ENCODE measurements around the gene VPS16.

Gene VPS16

DNA sequence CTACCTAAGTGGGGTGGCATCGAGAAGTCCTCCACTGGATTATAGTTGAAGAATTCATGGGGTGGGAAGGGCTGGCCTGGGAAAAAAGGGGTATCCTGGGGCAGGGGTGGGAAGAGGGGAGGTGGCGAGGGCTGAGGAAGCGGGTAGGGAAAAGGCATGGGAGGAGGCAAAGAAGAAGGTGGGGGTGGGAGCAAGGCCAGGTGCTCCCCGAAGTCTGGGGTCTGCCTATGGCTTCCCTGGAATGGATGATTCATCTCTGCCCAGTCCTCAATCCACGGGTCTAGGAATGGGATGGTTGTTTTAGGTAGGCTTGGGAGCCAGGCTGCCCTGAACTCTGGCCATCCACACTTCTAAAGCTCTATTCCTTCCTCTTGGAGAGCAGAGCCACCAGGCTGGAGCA, 4.5 kb upstream of the VPS16 start:
- DNase-seq, result no peak

GRCh38 chr20:2837221-2837960, 3.2 kb upstream of the VPS16 start:
- no peak for DNase-seq

- DNase-seq, result no peak
These were observed 2.3 kb upstream of the VPS16 start for GRCh38 chr20:2838170-2838797.

GRCh38 chr20:2838847-2839671, 1.5 kb upstream of the VPS16 start:
- no peak for DNase-seq

DNA sequence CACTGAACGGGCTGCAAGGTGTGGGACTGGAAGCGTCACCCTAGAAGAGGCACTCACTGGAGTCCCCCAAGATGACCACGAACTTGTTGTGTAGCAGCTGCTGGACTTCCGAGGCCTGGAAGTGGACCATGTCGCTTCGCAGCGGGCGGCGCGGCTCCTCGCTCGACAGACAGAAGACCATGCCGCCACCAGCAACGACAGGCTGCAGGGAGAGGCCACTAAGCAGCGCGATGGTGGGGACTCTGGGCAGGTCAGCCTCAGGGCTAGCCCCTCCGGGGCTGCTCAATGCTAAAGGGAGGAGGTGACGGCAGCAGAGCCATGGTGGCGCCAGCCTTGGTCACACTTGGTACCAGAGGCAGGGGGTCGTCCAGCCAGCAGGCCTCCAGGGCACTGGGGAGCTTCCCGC, 810 bp upstream of the VPS16 start:
- DNase-seq, result no peak

GRCh38 chr20:2840967-2841531, 504 bp downstream of the VPS16 start:
- DNase-seq, result no peak

GRCh38 chr20:2845607-2846006, 5.1 kb downstream of the VPS16 start:
- no peak for DNase-seq

DNA sequence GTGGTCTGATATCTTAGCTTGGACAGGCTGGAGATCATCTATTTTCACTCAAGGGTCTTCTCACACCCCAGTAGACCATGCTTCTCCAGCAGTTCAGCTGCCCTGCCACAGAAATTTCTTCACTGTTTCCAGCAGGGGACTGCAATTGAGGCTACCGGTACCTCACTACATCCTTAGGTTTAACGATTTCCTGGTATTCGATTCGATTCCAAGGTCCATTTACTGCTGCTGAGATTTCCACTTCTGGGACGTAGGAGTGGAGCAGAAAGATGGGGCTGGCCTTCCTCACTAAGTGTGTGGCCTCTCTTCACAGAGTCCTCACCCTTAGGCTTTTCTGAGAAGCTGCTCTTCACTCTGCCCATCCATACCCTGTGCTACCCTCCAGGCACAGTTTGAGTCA, 6.2 kb downstream of the VPS16 start:
- DNase-seq, result no peak

DNA sequence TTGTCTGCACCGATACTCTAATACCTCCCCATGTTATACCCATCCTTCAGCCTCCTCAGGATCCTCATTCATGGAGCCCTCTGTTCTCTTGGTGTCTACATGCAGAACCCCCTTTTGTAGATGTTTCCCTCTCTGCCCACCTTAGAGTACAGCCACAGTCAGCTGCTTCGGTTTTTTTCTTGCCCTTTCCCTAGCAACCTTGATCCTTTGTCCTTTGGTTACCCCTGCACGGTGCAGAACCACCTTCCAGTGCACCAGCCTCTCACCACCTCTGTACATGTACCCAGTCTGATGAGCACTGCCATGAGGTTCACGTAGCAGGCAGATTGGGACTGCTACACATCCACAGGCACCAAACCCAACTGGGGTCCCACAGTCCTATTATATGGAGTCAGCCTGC, 7.3 kb downstream of the VPS16 start:
- DNase-seq, result no peak

DNA sequence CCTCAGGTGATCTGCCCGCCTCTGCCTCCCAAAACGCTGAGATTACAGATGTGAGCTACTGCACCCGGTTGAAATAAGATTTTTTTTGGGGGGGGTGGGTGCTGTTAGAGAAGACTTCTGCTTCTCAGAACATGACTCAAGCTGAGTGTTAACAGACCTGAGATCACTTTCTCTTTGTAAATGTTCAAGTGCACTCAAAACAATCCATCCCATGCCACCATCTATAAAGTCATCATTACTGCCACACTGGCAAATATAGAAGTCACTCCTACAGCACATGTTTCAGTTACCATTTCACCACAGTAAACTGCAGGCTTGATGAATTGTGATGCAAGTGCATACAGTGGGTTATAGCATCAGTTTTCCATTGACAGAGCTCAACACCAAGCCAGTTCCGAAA, 9.0 kb downstream of the VPS16 start:
- DNase-seq, result no peak

DNA sequence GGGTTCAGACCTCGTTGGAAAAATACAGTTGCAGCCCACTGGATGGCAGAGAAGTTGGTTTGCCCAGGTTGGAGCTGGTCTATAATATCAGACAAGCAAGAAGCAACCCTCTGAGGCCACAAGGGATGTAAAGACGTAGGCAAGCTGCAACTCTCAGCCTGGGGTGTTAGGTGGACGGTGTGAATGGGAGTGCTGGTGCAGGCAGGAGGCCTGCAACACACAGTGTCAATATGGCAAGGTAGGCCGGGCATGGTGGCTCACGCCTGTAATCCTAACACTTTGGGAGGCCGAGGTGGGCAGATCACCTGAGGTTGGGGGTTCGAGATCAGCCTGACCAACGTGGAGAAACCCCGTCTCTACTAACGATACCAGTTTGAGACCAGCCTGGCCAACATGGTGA, 10.5 kb downstream of the VPS16 start:
- no peak for DNase-seq

DNA sequence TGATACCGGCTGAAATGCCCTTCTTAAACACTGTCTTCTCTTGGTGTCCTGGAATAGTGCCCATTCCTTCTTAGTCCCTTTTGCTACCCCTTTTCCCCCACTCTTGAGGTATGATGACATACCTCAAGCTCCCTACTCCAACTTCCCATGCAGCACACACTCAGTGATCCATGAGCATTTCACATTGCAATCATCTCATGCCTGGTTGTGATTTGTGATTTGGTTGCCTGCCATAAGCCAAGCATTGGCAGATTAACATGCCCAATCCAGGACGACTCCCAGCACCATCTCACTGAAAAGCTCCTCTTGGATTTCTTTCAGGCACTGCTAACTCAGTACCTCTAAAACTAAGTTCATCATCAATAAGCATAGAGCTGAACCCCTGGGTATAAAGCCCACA, 18.0 kb downstream of the VPS16 start:
- DNase-seq, result no peak

DNA sequence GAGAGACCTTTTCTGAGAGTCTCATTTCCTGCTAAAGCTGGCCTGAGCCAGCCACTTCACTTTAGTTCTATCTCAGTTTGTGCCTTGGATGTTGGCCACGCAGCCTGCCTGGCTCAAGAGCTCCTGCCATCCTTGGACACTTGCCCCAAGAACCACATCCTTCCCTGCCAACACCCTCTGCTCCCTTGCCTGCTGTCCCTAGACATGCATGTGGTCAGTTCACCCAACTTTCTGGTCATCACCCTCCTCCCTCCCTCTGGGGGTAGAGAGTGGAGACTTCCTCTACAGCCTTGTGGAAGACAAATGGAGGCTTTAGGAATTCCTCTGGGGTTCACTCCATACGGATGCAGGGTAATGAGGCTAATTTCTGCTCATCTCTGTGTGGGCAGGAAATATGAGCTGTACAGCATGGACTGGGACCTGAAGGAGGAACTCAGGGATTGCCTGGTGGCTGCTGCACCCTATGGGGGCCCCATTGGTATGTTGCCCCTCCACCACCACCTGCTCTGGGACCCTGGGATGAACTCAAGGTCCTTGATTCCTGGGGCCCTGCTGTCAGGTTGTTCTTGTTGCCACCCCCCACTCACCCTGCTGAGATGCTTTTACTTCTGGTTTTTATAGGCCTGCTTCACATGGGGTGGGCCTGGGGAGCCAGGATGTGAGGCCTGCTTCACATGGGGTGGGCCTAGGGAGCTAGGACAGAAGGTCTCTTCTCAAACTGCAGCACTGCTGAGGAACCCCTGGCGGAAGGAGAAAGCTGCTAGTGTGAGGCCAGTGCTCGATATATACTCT, 19.0 kb downstream of the VPS16 start:
- no peak for DNase-seq

- no peak for DNase-seq
These were observed 24.1 kb downstream of the VPS16 start for GRCh38 chr20:2864626-2865025.

DNA sequence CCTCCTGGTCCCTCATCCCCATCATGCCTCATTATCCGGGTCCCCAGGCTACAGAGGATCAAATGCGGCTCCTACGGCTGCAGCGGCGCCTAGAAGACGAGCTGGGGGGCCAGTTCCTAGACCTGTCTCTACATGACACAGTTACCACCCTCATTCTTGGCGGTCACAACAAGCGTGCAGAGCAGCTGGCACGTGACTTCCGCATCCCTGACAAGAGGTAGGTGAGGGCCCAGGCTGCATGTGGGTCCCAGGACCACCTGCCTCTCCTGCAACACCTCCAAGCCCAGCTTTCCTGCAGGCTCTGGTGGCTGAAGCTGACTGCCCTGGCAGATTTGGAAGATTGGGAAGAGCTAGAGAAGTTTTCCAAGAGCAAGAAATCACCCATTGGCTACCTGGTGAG, 24.6 kb downstream of the VPS16 start:
- no peak for DNase-seq

DNA sequence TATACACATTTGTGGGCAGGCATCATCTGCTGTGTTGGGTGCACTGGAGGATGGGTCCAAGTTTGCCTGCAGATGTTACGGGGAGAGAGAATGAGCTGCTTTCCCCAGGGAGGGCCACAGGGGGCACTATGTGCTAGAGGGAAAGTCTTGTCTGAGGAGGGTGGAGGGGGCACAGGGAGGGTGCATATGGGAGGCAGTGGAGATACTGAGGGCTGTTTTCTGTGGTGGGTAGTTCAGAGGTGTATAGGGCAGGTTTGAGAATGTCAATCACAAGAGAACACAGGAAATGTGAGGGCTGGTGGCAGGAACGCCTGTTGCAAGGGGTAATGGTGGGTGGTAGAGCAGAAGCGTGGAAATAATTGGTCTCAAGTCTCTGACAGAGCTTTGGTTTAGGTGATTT, 25.1 kb downstream of the VPS16 start:
- DNase-seq, result no peak

- no peak for DNase-seq
These were observed 25.7 kb downstream of the VPS16 start for GRCh38 chr20:2866236-2866635.

GRCh38 chr20:2867081-2867864, 26.7 kb downstream of the VPS16 start:
- DNase-seq, result no peak

DNA sequence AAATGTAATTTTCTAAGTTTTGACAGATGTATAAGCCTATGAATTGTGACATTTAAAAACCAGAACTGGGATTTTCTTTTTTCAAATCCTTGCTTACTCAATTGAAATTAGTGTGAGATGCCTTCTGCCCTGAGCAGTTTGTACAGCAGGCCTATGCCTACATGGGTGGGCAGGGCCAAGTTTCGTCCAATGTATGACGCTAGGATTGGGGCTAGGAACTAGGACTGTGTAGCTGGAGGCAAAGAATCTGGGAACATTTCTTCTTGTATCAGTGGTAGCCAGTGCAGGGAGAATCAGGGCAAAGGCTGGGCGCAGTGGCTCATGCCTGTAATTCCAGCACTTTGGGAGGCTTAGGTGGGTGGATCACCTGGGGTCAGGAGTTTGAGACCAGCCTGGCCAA, 28.8 kb downstream of the VPS16 start:
- DNase-seq, result no peak

GRCh38 chr20:2871111-2871465, 30.5 kb downstream of the VPS16 start:
- DNase-seq, result no peak

DNA sequence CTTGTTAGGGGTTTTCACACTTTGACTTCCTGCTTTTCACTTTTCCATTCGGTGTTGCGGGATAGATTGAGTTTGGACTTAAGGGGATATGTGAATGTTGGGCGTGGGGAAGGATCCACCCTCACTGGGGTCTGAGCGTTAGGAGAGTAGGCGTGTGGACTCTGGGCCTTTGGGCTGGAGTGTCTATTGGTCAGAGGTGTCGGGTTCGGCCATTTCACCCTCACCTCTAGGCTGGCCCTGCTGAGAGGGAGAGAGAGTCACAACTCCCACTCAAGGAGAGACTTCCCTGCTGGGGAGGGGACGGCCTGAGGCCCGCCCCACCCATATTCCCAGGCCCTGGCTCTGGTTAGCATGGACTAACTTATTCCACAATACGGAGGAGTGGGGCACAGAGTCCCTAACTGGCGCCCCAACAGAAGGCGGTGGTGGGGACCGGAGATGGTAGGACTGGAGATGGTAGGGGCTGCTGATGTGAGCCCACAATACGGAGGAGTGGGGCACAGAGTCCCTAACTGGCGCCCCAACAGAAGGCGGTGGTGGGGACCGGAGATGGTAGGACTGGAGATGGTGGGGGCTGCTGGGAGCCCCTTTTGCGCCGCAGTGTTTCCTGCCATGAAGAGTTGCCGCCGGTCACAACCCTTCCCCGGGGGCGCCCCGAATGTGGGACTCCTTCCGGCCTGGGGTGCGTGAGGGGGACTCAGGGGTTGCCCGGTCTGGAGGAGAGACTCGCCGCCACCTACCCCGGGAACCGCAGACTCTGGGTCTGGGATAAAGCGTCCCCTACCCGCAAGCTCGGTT, 31.3 kb downstream of the VPS16 start:
- no peak for DNase-seq

Data from DMS 273 treated with DMSO at 0.1 percent for 48 hours (cell line).